ENCODE measurements around the gene ZBTB46.

Gene ZBTB46

DNA sequence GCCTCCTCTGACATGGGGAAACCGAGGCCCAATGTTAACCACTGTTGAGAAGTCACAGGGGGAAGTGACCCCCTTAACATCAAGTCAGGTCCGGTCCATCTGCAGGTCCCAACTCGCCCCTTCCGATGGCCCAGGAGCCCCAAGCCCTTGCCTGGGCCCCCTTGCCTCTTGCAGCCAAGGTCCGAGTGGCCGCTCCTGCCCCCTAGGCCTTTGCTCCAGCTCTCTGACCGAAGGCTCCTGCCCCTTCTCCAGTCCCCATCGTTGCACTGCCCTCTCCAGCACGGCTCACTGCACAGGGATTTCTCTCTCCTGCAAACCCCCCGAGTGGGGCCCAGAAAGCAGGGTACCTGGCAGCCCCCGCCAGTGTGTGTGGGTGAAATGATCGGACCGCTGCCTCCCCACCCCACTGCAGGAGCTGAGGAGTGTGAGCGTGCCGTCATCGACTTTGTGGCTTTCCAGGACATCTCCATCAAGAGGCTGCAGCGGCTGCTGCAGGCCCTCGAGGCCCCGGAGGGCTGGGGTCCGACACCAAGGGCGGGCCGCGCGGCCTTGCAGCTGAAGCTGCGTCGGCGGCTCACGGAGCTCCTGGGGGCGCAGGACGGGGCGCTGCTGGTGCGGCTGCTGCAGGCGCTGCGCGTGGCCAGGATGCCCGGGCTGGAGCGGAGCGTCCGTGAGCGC is 133.1 kb downstream of the ZBTB46 start:
- FAIRE-seq: no peak
- no peak for DNase-seq (ENCODE audit: insufficient read length, low spot score)

DNA sequence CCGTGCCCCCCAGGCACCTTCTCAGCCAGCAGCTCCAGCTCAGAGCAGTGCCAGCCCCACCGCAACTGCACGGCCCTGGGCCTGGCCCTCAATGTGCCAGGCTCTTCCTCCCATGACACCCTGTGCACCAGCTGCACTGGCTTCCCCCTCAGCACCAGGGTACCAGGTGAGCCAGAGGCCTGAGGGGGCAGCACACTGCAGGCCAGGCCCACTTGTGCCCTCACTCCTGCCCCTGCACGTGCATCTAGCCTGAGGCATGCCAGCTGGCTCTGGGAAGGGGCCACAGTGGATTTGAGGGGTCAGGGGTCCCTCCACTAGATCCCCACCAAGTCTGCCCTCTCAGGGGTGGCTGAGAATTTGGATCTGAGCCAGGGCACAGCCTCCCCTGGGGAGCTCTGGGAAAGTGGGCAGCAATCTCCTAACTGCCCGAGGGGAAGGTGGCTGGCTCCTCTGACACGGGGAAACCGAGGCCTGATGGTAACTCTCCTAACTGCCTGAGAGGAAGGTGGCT is 133.7 kb downstream of the ZBTB46 start:
- TF ChIP-seq, protein P1, sequence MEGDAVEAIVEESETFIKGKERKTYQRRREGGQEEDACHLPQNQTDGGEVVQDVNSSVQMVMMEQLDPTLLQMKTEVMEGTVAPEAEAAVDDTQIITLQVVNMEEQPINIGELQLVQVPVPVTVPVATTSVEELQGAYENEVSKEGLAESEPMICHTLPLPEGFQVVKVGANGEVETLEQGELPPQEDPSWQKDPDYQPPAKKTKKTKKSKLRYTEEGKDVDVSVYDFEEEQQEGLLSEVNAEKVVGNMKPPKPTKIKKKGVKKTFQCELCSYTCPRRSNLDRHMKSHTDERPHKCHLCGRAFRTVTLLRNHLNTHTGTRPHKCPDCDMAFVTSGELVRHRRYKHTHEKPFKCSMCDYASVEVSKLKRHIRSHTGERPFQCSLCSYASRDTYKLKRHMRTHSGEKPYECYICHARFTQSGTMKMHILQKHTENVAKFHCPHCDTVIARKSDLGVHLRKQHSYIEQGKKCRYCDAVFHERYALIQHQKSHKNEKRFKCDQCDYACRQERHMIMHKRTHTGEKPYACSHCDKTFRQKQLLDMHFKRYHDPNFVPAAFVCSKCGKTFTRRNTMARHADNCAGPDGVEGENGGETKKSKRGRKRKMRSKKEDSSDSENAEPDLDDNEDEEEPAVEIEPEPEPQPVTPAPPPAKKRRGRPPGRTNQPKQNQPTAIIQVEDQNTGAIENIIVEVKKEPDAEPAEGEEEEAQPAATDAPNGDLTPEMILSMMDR (IDR thresholded peaks at IDR 0.05; ENCODE audit: insufficient read depth, missing control alignments): no peak
- no peak for DNase-seq (ENCODE audit: insufficient read length, low spot score)
- FAIRE-seq: no peak

More for the DNA sequence above, 133.1 kb downstream of the ZBTB46 start:
- TF ChIP-seq, protein P1 (IDR thresholded peaks at IDR 0.05; ENCODE audit: insufficient read depth, missing control alignments): no peak

DNA sequence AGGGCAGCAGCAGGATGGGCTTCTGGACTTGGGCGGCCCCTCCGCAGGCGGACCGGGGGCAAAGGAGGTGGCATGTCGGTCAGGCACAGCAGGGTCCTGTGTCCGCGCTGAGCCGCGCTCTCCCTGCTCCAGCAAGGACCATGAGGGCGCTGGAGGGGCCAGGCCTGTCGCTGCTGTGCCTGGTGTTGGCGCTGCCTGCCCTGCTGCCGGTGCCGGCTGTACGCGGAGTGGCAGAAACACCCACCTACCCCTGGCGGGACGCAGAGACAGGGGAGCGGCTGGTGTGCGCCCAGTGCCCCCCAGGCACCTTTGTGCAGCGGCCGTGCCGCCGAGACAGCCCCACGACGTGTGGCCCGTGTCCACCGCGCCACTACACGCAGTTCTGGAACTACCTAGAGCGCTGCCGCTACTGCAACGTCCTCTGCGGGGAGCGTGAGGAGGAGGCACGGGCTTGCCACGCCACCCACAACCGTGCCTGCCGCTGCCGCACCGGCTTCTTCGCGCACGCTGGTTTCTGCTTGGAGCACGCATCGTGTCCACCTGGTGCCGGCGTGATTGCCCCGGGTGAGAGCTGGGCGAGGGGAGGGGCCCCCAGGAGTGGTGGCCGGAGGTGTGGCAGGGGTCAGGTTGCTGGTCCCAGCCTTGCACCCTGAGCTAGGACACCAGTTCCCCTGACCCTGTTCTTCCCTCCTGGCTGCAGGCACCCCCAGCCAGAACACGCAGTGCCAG is 134.3 kb downstream of the ZBTB46 start, which contains the start of gene TNFRSF6B:
TNFRSF6B (plus strand) TSS at position 25 of the 729 bp plus-strand sequence; CDS start at position 141, 116 bp downstream.
- FAIRE-seq (no peak), DNase-seq (ENCODE audit: insufficient read length, low spot score) (no peak)
- TF ChIP-seq, protein P1 (IDR thresholded peaks at IDR 0.05; ENCODE audit: insufficient read depth, missing control alignments): no peak

DNA sequence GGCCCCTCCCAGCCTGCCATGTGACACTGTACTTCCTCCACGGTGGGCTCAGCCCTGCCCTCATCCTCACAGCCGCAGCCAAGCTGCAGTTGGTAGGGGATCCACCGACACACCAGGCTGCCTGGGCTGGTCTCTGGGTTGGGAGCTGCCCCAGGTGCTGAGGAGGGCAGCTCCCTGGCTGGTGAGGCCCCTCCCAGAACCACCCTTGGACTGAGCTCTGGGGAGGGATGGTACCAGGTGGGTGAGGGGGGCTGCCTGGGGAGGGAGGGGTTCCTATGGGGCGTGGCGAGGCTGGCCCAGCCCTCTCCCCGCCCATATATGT is 134.8 kb downstream of the ZBTB46 start:
- TF ChIP-seq, protein P1 (IDR thresholded peaks at IDR 0.05; ENCODE audit: insufficient read depth, missing control alignments): no peak
- no peak for DNase-seq (ENCODE audit: insufficient read length, low spot score)
- no peak for FAIRE-seq

DNA sequence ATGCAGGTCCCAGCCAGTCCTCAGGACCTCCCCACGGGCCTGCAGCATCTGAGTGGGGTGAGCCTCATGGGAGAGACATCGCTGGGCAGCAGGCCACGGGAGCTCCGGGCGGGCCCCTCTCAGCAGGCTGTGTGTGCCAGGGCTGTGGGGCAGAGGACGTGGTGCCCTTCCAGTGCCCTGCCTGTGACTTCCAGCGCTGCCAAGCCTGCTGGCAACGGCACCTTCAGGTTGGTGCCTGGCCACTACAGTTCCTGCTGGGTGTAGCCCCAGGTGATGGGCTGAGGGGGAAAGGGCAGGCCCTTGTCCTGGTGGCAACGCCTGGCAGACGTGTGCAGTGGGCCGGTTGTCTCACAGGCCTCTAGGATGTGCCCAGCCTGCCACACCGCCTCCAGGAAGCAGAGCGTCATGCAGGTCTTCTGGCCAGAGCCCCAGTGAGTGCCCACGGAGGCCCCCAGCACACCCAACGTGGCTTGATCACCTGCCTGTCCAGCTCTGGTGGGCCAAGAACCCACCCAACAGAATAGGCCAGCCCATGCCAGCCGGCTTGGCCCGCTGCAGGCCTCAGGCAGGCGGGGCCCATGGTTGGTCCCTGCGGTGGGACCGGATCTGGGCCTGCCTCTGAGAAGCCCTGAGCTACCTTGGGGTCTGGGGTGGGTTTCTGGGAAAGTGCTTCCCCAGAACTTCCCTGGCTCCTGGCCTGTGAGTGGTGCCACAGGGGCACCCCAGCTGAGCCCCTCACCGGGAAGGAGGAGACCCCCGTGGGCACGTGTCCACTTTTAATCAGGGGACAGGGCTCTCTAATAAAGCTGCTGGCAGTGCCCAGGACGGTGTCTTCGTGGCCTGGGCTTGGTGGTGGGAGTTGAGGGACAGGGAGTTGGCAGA is 135.4 kb downstream of the ZBTB46 start:
- no peak for DNase-seq (ENCODE audit: insufficient read length, low spot score)
- TF ChIP-seq, protein P1 (IDR thresholded peaks at IDR 0.05; ENCODE audit: insufficient read depth, missing control alignments): no peak
- FAIRE-seq: no peak

DNA sequence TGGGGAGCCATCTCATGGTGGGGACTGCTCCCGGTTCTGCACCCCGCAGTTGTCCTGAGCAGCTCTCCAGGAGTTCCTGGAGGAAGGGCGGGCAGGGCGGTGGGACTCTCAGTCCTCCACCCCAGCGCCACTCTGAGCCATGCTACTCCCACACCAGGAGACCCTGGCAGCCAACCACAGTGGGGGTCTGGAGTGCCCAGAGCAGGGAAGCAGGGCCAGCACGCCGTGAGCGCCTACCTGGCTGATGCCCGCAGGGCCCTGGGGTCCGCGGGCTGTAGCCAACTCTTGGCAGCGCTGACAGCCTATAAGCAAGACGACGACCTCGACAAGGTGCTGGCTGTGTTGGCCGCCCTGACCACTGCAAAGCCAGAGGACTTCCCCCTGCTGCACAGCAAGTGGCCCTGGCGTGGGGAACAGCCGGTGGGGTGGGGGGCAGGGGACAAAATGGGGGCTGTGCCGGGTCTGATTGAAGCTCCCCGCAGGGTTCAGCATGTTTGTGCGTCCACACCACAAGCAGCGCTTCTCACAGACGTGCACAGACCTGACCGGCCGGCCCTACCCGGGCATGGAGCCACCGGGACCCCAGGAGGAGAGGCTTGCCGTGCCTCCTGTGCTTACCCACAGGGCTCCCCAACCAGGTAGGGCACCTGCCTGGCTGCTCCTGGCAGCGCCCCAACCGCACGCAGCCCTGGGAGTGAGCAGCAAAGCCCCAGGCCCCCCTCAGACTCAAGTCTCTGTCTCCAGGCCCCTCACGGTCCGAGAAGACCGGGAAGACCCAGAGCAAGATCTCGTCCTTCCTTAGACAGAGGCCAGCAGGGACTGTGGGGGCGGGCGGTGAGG is 136.3 kb downstream of the ZBTB46 start:
- TF ChIP-seq, protein P1 (IDR thresholded peaks at IDR 0.05; ENCODE audit: insufficient read depth, missing control alignments): no peak
- DNase-seq (ENCODE audit: insufficient read length, low spot score): no peak
- no peak for FAIRE-seq
